ENCODE measurements around the gene PTPRE. TPM values are rescaled to one million over a fixed set of nuclear protein-coding genes. Genes with fewer than 3 reads are reported as not detected.
"Not testable (repeated sequence)": the region's sequence is repeated elsewhere in the genome, so short reads cannot be mapped to it uniquely, and the experiment has no call there.

Gene PTPRE
- polyA plus RNA-seq, 1 donor from 2014 or later: 4.1 TPM

DNA sequence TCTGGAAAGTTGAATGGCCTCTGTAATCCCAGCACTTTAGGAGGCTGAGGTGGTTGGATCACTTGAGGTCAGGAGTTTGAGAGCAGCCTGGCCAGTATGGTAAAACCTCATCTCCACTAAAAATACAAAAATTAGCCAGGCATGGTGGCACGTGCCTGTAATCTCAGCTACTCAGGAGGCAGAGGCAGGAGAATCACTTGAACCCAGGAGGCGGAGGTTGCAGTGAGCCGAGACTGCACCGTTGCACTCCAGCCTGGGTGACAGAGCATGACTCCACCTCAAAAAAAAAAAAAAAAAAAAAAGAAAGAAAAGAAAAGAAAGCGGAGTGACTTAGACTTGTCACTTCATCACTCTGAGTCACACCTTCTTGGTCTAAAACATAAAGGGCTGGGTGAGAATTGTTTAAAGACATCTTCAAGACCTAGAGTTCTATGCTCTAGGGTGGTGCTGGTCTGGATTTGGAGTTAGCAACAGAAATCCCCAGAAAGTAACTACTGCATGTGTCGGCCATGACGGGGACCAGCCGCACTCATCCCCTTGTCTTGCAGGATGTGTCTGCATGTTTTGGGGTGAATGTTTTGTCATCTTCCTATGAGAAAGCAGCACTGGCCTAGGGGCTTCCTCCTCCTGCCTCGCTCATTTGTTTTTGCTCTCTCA, 83.4 kb downstream of the PTPRE start:
- H4K20me1 ChIP-seq (ENCODE audit: insufficient read depth); H2AFZ ChIP-seq (ENCODE audit: low read depth, low read length); H3K27me3 ChIP-seq (ENCODE audit: insufficient read depth, low read depth, low read length); H3F3A ChIP-seq (ENCODE audit: insufficient read depth, low read length, poor library complexity, severe bottlenecking); H3K27ac ChIP-seq (ENCODE audit: low read length); H3K4me2 ChIP-seq (ENCODE audit: low read length); H3K4me3 ChIP-seq (ENCODE audit: low read length); H3K79me2 ChIP-seq (replicated peaks; ENCODE audit: insufficient read depth, low read length); H3K9me2 ChIP-seq (ENCODE audit: insufficient read depth, low read length); H3K9me3 ChIP-seq (ENCODE audit: low read length); H3K36me3 ChIP-seq (ENCODE audit: insufficient read depth, low read length); H3K9ac ChIP-seq (ENCODE audit: low read length): not testable (repeated sequence)

DNA sequence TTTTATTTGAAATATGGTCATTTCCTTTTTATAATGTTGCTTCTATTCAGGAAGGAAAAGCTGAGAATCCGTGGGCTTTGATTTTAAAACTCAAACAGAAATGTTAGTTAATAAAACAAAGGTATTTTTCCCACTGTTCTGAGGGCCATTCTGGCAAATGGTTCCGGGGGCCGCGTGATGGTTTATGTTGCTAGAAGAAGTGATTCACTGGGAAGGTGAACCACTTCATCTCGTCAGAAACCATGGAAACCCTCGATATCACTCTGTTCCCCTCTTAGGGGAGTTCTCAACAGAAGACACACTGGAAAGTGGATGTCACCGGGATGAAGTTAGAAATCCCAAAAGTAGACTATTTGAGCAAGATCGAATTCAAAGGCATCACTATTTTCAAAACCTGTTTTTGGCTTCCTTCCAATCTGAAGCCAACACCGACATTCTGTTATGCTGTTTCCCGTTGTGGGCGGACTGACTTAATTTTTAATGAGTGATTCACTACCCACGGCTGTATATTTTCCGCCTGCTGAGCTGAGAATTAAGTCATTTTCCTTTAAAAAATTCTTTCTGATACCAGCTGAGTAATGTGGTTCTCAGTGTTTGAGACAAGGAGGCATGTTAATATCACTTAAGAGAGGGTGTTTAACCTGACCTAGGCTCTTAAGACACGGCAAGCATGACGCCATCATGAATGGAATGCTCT, 84.1 kb downstream of the PTPRE start:
- no peak for TF ChIP-seq EZH2 (IDR thresholded peaks at IDR 0.05; ENCODE audit: borderline replicate concordance, insufficient read depth, low read length, poor library complexity, severe bottlenecking)
- no peak for TF ChIP-seq POLR2AphosphoS5 (IDR thresholded peaks at IDR 0.05)
- no peak for TF ChIP-seq RAD21 (conservative IDR thresholded peaks at IDR 0.05)
- no peak for TF ChIP-seq EP300 (conservative IDR thresholded peaks at IDR 0.05; ENCODE audit: poor library complexity, severe bottlenecking)
- TF ChIP-seq SMC3 (conservative IDR thresholded peaks at IDR 0.05; ENCODE audit: poor library complexity): no peak
- no peak for TF ChIP-seq MXI1 (conservative IDR thresholded peaks at IDR 0.05; ENCODE audit: poor library complexity, severe bottlenecking)
- TF ChIP-seq, protein P1, sequence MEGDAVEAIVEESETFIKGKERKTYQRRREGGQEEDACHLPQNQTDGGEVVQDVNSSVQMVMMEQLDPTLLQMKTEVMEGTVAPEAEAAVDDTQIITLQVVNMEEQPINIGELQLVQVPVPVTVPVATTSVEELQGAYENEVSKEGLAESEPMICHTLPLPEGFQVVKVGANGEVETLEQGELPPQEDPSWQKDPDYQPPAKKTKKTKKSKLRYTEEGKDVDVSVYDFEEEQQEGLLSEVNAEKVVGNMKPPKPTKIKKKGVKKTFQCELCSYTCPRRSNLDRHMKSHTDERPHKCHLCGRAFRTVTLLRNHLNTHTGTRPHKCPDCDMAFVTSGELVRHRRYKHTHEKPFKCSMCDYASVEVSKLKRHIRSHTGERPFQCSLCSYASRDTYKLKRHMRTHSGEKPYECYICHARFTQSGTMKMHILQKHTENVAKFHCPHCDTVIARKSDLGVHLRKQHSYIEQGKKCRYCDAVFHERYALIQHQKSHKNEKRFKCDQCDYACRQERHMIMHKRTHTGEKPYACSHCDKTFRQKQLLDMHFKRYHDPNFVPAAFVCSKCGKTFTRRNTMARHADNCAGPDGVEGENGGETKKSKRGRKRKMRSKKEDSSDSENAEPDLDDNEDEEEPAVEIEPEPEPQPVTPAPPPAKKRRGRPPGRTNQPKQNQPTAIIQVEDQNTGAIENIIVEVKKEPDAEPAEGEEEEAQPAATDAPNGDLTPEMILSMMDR (IDR thresholded peaks at IDR 0.05; ENCODE audit: poor library complexity, severe bottlenecking): no peak
- no peak for TF ChIP-seq TAF1 (IDR thresholded peaks at IDR 0.05; ENCODE audit: low read depth)
- TF ChIP-seq REST (IDR thresholded peaks at IDR 0.05; ENCODE audit: borderline replicate concordance): no peak
- no peaks in the 10 kb centered on the region for H3K9me2 ChIP-seq (ENCODE audit: insufficient read depth, low read length)
- H3K27me3 ChIP-seq (ENCODE audit: insufficient read depth, low read depth, low read length): no peaks in the 10 kb centered on the region
- H2AFZ ChIP-seq (ENCODE audit: low read depth, low read length): no peak overlapping the region
- H4K20me1 ChIP-seq (ENCODE audit: insufficient read depth): no peaks in the 10 kb centered on the region
- no peaks in the 10 kb centered on the region for H3F3A ChIP-seq (ENCODE audit: insufficient read depth, low read length, poor library complexity, severe bottlenecking)
- H3K9me3 ChIP-seq (ENCODE audit: low read length): no peaks in the 10 kb centered on the region
- H3K4me3 ChIP-seq (ENCODE audit: low read length): no peak overlapping the region
- H3K36me3 ChIP-seq (ENCODE audit: insufficient read depth, low read length): no peaks in the 10 kb centered on the region
- no peaks in the 10 kb centered on the region for H3K79me2 ChIP-seq (replicated peaks; ENCODE audit: insufficient read depth, low read length)
- no peak overlapping the region for H3K4me2 ChIP-seq (ENCODE audit: low read length)
- no peak overlapping the region for H3K27ac ChIP-seq (ENCODE audit: low read length)
- no peak overlapping the region for H3K9ac ChIP-seq (ENCODE audit: low read length)

Measured in neural cell (in vitro differentiated cells).